GM10847 (cell line): ENCODE measurements around the gene VRTN.

Experiments used
- POLR2A ChIP-seq: IDR thresholded peaks from 2 replicates; pipeline ENCODE4 v1.6.1; 2011; ENCODE audit not compliant: insufficient read length; ENCODE audit errors: extremely low read depth

The VRTN gene

GRCh38 chr14:74348241-74348734 lies at the start of gene VRTN:
VRTN (plus strand) TSS chr14:74348471; CDS start chr14:74356784, 8,313 bp downstream.
- no peak for TF ChIP-seq POLR2A

GRCh38 chr14:74299061-74299545 lies 49.2 kb upstream of the VRTN start:
- TF ChIP-seq POLR2A = no peak

DNA sequence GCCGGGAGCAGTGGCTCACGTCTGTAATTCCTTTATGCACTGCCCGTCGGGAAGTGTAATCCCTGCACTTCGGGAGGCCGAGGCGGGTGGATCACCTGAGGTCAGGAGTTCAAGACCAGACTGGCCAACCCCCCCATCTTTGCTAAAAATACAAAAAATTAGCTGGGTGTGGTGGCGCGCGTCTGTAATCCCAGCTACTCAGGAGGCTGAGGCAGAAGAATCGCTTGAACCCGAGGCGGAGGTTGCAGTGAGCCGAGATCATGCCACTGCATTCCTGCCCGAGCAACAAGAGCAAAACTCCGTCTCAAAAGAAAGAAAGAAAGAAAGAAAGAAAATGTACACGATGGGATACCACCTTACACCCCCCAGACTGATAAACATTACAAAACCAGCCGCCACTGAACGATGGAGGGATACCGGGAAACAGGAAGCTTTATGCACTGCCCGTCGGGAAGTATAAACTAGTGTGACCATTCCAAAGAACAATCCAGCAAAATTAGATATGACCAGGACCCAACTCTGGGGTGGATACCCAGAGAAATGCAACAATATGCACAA lies 46.6 kb upstream of the VRTN start:
- TF ChIP-seq POLR2A = no peak

DNA sequence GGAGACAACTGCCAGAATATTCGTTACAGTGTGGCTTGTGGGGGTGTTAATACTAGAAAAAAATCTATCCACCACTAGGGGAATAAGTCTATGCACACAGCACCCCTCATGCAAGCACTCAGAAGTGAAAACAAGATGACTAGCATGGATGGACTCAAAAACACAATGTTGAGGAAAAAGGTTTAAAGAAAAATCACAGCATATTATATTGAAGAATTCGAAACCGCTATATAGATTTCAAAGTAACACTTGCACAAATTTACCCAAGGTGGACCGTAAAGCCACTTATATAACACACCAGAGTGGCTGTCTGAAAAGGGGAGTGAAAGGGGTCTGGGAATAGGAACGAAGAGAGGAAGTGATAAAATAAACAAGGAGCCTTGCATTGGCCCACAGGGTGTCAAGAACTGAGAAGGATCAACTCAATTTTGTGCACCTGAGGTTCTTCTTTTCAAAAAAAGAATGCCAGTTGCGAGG lies 46.1 kb upstream of the VRTN start:
- no peak for TF ChIP-seq POLR2A

DNA sequence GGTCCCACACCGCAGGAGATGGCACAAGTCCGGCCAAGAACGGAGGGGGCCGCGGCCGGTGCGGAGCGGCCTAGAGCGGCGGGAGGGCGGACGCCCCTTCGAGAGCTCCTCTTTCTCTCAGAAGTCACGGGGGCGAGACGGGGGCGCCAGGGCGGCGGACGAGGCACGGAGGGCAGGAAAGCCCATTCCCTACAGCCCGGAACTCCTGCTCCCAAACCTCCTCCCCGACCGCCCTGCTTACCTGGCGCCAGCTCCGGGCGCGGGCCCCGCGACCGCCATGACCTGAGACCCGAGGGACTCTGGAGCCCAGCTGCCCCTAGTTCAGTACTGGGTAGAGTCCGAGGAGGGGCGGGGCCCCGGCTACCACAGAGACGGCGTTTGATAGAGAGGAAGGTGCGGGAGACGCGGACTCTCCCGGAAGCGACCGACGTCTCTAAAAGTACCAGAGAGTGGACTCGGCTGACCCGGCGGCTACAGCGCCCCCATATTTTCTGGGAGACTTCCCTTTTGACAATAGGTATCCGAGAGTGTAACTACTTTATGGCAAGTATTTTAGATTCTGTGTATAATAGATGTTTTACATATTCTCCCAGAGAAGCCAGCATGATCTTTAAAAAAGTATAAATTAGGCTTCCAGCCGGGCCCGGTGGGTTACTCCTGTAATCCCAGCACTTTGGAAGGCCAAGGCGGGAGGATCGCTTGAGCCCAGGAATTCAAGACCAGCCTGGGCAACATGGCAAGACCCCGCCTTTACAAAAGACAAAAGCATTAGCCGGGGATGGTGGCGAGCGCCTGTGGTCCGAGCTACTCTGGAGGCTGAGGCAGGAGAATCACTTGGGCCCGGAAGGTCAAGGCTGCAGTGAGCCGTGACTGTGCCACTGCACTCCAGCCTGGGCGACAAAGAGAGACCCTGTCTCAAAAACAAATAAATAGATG lies 45.4 kb upstream of the VRTN start, which contains the start of gene ABCD4:
ABCD4 (minus strand) TSS at position 301 of the 936 bp plus-strand sequence; CDS start at position 279, 22 bp downstream.
- peak; percentile 92 for TF ChIP-seq POLR2A

DNA sequence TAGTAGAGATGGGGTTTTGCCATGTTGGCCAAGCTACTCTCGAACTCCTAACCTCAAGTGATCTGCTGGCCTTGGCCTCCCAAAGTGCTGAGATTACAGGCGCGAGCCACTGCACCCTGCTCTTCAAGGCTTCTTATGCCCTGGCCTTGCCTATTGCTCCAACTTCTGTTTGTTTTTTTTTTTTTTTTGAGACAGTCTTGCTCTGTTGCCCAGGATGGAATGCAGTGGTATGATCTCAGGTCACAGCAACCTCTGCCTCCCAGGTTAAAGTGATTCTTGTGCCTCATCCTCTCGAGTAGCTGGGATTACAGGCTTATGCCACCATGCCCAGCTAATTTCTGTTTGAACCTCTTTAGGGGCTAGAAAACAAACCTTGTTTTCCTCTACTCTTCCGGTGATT lies 39.6 kb upstream of the VRTN start:
- no peak for TF ChIP-seq POLR2A

GRCh38 chr14:74309125-74310022 lies 38.9 kb upstream of the VRTN start:
- no peak for TF ChIP-seq POLR2A

- no peak for TF ChIP-seq POLR2A
Measured at GRCh38 chr14:74312161-74312560, 36.1 kb upstream of the VRTN start.

- TF ChIP-seq POLR2A = no peak
Measured at GRCh38 chr14:74313601-74314000, 34.7 kb upstream of the VRTN start.

GRCh38 chr14:74314576-74314975 lies 33.7 kb upstream of the VRTN start:
- no peak for TF ChIP-seq POLR2A

DNA sequence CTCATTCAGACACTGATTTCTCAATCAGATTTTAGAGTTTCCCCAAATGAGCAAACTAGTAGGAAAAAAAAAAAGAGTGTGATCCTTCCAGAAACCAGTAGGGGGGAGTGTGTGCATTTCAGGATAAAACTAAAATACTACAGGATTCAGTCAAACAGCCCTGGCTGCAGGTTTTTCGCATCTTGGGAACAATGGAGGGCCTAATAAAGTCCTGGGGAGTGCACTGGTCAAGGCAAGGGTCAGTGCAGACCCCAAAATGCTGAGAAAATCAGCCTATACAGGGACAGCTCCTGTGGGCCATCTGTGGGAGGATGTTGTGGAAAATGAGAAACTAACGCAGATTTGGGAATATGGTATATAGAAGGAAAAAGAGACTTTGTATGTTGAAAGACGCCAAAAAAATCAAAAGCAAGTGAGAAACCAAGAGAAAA lies 23.3 kb upstream of the VRTN start:
- no peak for TF ChIP-seq POLR2A

- no peak for TF ChIP-seq POLR2A
Measured at GRCh38 chr14:74325446-74325845, 22.8 kb upstream of the VRTN start.

DNA sequence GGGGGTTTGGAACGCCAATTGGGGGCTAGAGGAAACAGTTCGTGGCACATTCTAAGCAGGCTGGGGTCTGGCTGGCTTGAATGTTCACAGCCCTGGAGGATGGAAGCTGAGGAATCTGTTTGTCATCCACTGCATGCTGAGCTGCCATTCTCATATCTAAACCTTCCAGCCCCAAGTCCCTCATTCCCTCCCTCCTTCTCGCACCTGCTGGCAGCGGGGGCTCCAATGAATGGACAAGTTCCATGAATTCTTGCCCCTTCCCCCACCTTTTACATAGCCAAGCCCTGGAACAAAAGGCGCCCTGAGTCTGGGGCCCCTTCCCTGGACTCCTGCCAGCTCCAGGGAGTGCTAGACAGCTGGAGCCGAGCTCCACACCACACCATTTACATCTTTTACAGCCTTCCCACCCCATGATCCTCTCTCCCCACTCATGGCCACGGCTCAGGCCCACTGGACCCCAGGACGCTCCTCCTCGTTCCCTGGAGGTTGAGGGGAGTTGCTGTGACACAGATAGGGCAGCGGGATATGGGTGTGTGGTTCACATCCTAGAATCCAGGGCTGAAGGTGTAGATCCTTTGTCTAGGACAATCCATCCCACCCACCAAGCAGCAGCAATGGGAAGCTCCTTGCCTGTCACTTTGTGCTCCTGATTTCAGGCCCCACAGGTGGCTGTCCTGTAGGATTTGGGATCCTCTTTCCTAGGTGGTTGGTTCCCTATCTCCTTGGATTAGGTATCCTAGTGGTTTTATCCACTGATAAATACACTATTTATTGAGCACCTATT lies 21.7 kb upstream of the VRTN start:
- TF ChIP-seq POLR2A = no peak

DNA sequence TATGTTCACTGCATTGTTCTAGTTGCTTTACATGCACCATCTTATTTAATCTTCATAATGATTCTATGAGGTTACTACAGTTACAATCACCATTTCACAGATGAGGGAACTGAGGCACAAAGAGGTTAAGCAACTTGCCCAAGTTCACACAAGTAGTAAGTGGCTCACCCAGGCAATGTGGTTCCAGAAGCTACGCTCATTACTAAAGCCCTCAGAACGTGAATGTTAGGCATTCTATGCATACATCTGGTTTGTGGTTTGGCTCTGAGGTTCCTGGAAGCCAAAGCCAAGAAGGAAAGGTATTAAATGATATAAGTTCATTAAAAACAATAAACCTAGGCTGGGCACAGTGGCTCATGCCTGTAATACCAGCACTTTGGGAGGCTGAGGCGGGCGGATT lies 14.4 kb upstream of the VRTN start:
- no peak for TF ChIP-seq POLR2A
